Kidney (tissue), 14 donors: Measurements from ENCODE around the gene MSL1. TPM values are rescaled to one million over a fixed set of nuclear protein-coding genes. Genes with fewer than 3 reads are reported as not detected.
A peak's percentile ranks its signal among the peaks of the same experiment; 100 is the strongest.

Experiments
- DNase-seq, 5 donors: peaks; one replicate each; pipeline ENCODE4 v3.0.0-alpha.2; 2013 to 2020
- FAIRE-seq: peaks from 2 replicates; lab custom pipeline; 2012; peaks lifted over from hg19 to GRCh38; lab: Jason Lieb, UNC
- H3K27ac ChIP-seq, 2 donors: one replicate each; pipeline ENCODE4 v1.7.0; 2013; ENCODE audit warnings: low read depth in 2 of 2, low read length in 2 of 2, inconsistent platforms in 1 of 2
- H3K27me3 ChIP-seq: one replicate; pipeline ENCODE4 v1.7.1; 2013; ENCODE audit warnings: low read length, inconsistent platforms; ENCODE audit not compliant: control insufficient read depth, insufficient read depth
- H3K36me3 ChIP-seq, 3 donors: one replicate each; pipeline versions ENCODE4 v1.7.0 to v1.7.1; 2013; ENCODE audit warnings: low read length in 3 of 3, control low read depth in 1 of 3, inconsistent platforms in 1 of 3; ENCODE audit not compliant: insufficient read depth in 3 of 3, control insufficient read depth in 2 of 3
- H3K4me1 ChIP-seq, 3 donors: one replicate each; pipeline versions ENCODE4 v1.7.0 to v1.7.1; 2013; ENCODE audit warnings: low read length in 3 of 3, inconsistent platforms in 1 of 3, low read depth in 1 of 3; ENCODE audit not compliant: control insufficient read depth in 2 of 3, insufficient read depth in 2 of 3
- H3K4me3 ChIP-seq, 3 donors: one replicate each; pipeline versions ENCODE4 v1.7.0 to v1.8.1; 2013; ENCODE audit warnings: low read length in 3 of 3, control low read depth in 1 of 3, inconsistent platforms in 1 of 3
- H3K9ac ChIP-seq, 3 donors: one replicate each; pipeline versions ENCODE4 v1.7.0 to v1.7.1; 2013; ENCODE audit warnings: low read length in 3 of 3, control low read depth in 1 of 3, inconsistent platforms in 1 of 3
- H3K9me3 ChIP-seq, 3 donors: one replicate each; pipeline versions ENCODE4 v1.7.0 to v1.7.1; 2013; ENCODE audit warnings: low read length in 3 of 3, control low read depth in 1 of 3, inconsistent platforms in 1 of 3; ENCODE audit not compliant: control insufficient read depth in 2 of 3, insufficient read depth in 1 of 3
- CTCF ChIP-seq: IDR thresholded peaks from 3 replicates; pipeline ENCODE4 v1.5.1; 2012; ENCODE audit warnings: mild to moderate bottlenecking, moderate library complexity, borderline replicate concordance; ENCODE audit not compliant: insufficient read depth; ENCODE audit errors: extremely low read depth
- intact Hi-C: fragments of 100-400 bp; cut with DNase I; formaldehyde crosslinking; loops from one replicate; pipeline ENCODE4 v1.11.1; 2022
- polyA plus RNA-seq: library from polyadenylated mRNA; stranded (reverse); fragments of 350-450 nt; fragmentation: Illumina TruSeq; extraction: RNeasy Lipid Tissue Mini Kit (QIAGEN cat#74804); gene quantifications from one replicate; pipeline ENCODE4 v1.2.3, GENCODE V29; 2014; ENCODE audit warnings: low read depth, low replicate concordance; ENCODE audit not compliant: insufficient read depth
- total RNA-seq: library from RNA; stranded (reverse); fragmentation: NEBNext Ultra II Directional; extraction: Animal tissue kit (Norgen Biotek cat#: 25700); gene quantifications from one replicate; pipeline ENCODE4 v1.2.1, GENCODE V29; 2021
- donor health status: control.
- donor health status: control.
- donor health status: control.
- donor health status: control.
- donor health status: control.
- donor health status: DM: yes; HTN: yes; CAD: no.
- donor health status: Normal renal cell carcinoma (clear cell type).

Gene MSL1
- total and polyA plus RNA-seq, 2 donors from 2014 or later, result 34.9 to 75.4 TPM

GRCh38 chr17:40086150-40087044, 35.4 kb upstream of the MSL1 start:
- H3K4me3 ChIP-seq, result no peak overlapping the region
- no peaks in the 10 kb centered on the region for H3K9me3 ChIP-seq
- peak overlapping the region in 1 of 3 donors; percentile 12 for H3K9ac ChIP-seq
- TF ChIP-seq CTCF, result peak; percentile 68
- FAIRE-seq (no peak), DNase-seq (peak in 1 of 5 donors; percentile 49)
- peaks cover 0 to 13% (median 8%) of the 10 kb centered on the region in 3 donors for H3K4me1 ChIP-seq
- no peaks in the 10 kb centered on the region for H3K27me3 ChIP-seq
- H3K27ac ChIP-seq, result no peak overlapping the region
- intact Hi-C loops, result no loop called here
- peaks cover 9 to 41% (median 33%) of the 10 kb centered on the region in 3 donors for H3K36me3 ChIP-seq

GRCh38 chr17:40087049-40087794, 34.5 kb upstream of the MSL1 start:
- Histone ChIP-seq H3K4me1 (peaks cover 0 to 13% (median 8%) of the 10 kb centered on the region in 3 donors), H3K9me3 (no peaks in the 10 kb centered on the region), H3K4me3 (no peak overlapping the region), H3K27me3 (no peaks in the 10 kb centered on the region), H3K36me3 (peaks cover 9 to 41% (median 33%) of the 10 kb centered on the region in 3 donors), H3K27ac (no peak overlapping the region), H3K9ac (no peak overlapping the region)
- TF ChIP-seq CTCF, result no peak
- no peak for DNase-seq
- intact Hi-C loops, result no loop called here
- no peak for FAIRE-seq

GRCh38 chr17:40087903-40088718, 33.7 kb upstream of the MSL1 start:
- peaks cover 9 to 46% (median 33%) of the 10 kb centered on the region in 3 donors for H3K36me3 ChIP-seq
- intact Hi-C loops, result no loop called here
- H3K4me3 ChIP-seq, result no peak overlapping the region
- no peak for TF ChIP-seq CTCF
- no peaks in the 10 kb centered on the region for H3K9me3 ChIP-seq
- DNase-seq (no peak), FAIRE-seq (no peak)
- H3K27ac ChIP-seq, result no peak overlapping the region
- H3K4me1 ChIP-seq, result peaks cover 0 to 13% (median 8%) of the 10 kb centered on the region in 3 donors
- no peaks in the 10 kb centered on the region for H3K27me3 ChIP-seq
- H3K9ac ChIP-seq, result no peak overlapping the region
